ENCODE data around the gene GRM1.

GRM1 gene

GRCh38 chr6:146402476-146402875 lies 373.6 kb downstream of the GRM1 start:
- DNase-seq, result no peak

DNA sequence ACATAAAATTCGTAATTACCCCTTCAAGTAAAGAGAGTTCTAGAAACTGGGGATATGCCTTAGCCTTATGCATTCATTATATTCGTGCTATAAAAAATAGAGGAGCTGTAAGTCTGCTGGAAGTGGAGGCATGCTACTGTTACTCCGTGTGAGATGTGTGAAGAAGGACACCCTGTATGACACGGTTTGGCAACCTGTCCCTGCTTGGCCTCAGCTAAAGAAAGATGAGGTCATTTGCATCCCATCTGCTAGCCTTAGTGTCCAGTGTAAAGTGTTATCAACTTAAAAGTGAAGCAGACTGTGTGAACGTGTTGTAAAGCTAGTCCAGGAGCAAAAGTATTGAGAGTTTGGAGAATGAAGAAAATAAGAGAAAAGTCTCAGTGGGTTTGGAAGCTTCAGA lies 379.7 kb downstream of the GRM1 start:
- DNase-seq, result no peak

- no peak for DNase-seq
Measured at GRCh38 chr6:146410851-146411595, 382.2 kb downstream of the GRM1 start.

GRCh38 chr6:146419576-146419975 lies 390.7 kb downstream of the GRM1 start:
- DNase-seq, result no peak

DNA sequence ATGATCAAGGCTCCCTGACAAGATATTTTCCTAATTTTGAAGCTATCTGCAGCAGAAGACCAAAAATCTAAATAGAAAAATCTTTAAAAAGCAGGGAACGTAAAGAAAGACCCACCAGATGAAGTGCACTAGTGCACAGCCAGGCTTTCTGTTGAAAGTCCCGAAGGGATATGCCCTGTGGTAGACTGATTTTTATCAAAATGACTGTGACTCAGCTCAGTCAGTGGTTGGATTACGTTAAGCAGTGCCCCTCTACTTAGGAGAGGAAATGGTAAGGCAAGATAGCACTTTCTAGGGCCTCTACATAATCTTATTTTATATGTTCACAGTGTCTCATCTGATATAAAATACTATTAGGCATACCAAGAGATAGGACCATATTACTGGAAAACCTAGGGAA lies 391.4 kb downstream of the GRM1 start:
- no peak for DNase-seq

GRCh38 chr6:146422789-146423375 lies 394.0 kb downstream of the GRM1 start:
- no peak for DNase-seq

DNA sequence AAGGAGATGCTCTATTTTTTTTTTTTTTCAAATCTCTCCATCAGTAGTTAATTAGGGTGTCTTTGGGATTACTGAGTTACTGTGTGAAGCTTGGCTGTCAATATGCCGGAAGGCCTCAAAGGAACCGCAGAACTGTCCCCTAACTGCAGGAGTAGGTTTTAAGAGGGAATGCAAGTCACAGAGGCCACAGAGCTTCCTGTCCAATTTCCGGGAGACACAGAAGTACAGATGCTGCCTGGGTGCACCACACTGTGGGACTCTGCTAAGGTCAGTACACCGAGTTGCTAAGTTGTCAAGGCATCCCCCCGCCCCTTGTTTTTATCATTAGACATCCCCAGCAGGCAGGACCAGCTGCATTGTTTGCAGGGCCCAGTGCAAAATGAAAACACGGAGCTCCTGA lies 394.6 kb downstream of the GRM1 start:
- no peak for DNase-seq

GRCh38 chr6:146426516-146426915 lies 397.7 kb downstream of the GRM1 start:
- no peak for DNase-seq

DNA sequence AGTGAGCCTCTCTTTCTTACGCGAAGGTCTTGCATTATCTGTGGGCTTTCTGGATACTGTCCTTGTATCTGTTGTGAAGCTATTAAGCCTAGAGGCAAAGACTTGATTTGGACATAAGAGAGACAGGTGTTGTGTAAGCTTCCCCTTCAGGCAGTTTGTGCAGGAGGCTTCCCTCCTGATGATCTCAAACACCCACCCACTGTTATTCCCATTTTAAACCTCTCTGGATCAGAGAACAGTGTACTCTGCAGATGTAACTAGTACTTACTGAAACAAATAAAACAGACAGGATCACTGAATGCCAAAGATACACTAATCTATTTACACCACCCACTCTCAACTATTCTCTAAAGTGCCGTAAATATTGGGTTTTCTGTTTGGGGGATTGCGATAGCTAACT lies 401.0 kb downstream of the GRM1 start:
- no peak for DNase-seq

DNA sequence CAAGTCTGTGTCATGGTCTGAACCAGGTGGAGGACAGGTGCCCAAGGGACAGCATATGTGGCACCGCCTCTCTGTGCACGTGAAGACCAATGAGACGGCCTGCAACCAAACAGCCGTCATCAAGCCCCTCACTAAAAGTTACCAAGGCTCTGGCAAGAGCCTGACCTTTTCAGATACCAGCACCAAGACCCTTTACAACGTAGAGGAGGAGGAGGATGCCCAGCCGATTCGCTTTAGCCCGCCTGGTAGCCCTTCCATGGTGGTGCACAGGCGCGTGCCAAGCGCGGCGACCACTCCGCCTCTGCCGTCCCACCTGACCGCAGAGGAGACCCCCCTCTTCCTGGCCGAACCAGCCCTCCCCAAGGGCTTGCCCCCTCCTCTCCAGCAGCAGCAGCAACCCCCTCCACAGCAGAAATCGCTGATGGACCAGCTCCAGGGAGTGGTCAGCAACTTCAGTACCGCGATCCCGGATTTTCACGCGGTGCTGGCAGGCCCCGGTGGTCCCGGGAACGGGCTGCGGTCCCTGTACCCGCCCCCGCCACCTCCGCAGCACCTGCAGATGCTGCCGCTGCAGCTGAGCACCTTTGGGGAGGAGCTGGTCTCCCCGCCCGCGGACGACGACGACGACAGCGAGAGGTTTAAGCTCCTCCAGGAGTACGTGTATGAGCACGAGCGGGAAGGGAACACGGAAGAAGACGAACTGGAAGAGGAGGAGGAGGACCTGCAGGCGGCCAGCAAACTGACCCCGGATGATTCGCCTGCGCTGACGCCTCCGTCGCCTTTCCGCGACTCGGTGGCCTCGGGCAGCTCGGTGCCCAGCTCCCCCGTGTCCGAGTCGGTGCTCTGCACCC lies 405.2 kb downstream of the GRM1 start:
- no peak for DNase-seq

DNA sequence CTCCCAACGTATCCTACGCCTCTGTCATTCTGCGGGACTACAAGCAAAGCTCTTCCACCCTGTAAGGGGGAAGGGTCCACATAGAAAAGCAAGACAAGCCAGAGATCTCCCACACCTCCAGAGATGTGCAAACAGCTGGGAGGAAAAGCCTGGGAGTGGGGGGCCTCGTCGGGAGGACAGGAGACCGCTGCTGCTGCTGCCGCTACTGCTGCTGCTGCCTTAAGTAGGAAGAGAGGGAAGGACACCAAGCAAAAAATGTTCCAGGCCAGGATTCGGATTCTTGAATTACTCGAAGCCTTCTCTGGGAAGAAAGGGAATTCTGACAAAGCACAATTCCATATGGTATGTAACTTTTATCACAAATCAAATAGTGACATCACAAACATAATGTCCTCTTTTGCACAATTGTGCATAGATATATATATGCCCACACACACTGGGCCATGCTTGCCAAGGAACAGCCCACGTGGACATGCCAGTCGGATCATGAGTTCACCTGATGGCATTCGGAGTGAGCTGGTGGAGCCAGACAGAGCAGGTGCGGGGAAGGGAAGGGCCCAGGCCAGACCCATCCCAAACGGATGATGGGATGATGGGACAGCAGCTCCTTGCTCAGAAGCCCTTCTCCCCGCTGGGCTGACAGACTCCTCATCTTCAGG lies 406.0 kb downstream of the GRM1 start:
- no peak for DNase-seq

DNA sequence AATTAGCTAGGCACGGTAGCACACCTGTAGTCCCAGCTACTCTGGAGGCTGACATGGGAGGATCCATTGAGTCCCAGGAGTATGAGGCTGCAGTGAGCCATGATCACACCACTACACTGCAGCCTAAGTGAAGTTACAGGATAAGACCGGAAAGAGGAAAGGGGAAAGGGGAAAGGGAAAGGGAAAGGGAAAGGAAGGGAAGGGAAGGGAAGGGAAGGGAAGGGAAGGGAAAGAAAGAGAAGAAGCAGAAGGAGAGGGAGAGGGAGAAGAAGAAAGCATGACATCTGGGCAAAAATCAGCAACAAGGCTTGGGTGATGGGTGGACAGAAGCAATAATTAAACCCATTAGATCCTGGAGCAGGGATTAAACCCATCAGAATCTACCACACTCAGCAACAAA lies 413.0 kb downstream of the GRM1 start:
- no peak for DNase-seq

- no peak for DNase-seq
Measured at GRCh38 chr6:146444189-146444588, 415.3 kb downstream of the GRM1 start.

DNA sequence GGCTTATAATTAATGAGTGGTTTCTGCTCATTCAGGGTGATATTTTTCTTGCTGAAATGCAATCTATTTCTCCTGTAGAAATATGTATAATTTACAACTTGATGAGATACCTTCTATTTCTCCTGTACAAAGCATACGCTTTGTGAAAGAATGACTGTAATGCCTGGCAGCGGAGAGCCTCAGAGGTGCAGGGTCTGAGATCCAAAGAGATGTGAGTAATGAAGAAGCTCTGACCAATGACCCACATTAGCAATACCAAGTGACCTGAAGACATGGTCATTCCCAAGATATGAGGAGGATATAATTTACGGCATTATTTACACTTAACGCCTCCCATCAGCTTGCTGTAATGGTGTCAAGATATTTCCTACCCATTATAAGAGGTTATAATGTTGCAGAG lies 416.4 kb downstream of the GRM1 start:
- DNase-seq, result no peak

GRCh38 chr6:146456886-146457285 lies 428.0 kb downstream of the GRM1 start:
- no peak for DNase-seq

DNA sequence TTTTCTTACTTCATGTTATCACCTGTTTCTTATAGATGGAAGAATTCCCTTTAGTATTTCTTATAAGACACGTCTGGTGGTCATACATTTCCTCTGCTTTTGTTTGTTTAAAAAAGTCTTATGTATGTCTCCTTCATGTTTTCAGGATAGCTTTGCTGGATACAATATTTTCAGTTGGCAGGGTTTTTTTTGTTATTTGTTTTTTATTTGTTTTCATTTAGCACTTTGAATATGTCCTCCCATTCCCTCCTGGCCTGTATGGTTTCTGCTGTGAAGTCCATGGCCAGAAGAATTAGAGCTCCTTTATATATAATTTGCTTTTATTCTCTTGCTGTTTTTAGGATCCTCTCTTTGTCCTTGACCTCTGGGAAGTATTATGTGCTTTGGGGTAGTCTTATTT lies 432.1 kb downstream of the GRM1 start:
- no peak for DNase-seq

GRCh38 chr6:146470091-146470770 lies 441.4 kb downstream of the GRM1 start:
- no peak for DNase-seq

GRCh38 chr6:146472918-146473317 lies 444.1 kb downstream of the GRM1 start:
- no peak for DNase-seq

- DNase-seq, result no peak
Measured at GRCh38 chr6:146481527-146481926, 452.7 kb downstream of the GRM1 start.

- no peak for DNase-seq
Measured at GRCh38 chr6:146484411-146484810, 455.5 kb downstream of the GRM1 start.

Data from DMS79 treated with DMSO at 0.1 percent for 48 hours (cell line).